Vagina (tissue), 2 donors: ENCODE data around the gene MYL6. TPM values are rescaled to one million over a fixed set of nuclear protein-coding genes. Genes with fewer than 3 reads are reported as not detected.
"Not testable (repeated sequence)": the region's sequence is repeated elsewhere in the genome, so short reads cannot be mapped to it uniquely, and the experiment has no call there.

ENCODE experiments used
- DNase-seq, 2 donors: peaks; one replicate each; pipeline ENCODE4 v3.0.0-alpha.2; 2017; ENCODE audit errors: extremely low spot score in 2 of 2
- H3K27ac ChIP-seq: fragments of 200-600 bp; sonication (generic); one replicate; pipeline ENCODE4 v1.5.1; 2019
- H3K27me3 ChIP-seq: fragments of 200-600 bp; sonication (generic); one replicate; pipeline ENCODE4 v1.5.1; 2019
- H3K36me3 ChIP-seq, 2 donors: fragments of 200-600 bp; sonication (generic); one replicate each; pipeline ENCODE4 v1.5.1; 2017 to 2019
- H3K4me1 ChIP-seq: fragments of 200-600 bp; sonication (generic); one replicate; pipeline ENCODE4 v1.5.1; 2019
- H3K4me3 ChIP-seq, 2 donors: fragments of 200-600 bp; sonication (generic); 1 replicate in 1 of 2; 2 replicates in 1 of 2; pipeline ENCODE4 v1.5.1; 2016 to 2019
- H3K9me3 ChIP-seq: fragments of 200-600 bp; sonication (generic); one replicate; pipeline ENCODE4 v1.5.1; 2019
- POLR2A ChIP-seq, 2 donors: fragments of 450-650 bp; IDR thresholded peaks; one replicate each; pipeline ENCODE4 v1.6.1; 2017; ENCODE audit warnings: antibody characterized with exemption in 2 of 2, mild to moderate bottlenecking in 2 of 2, moderate library complexity in 2 of 2
- POLR2AphosphoS5 ChIP-seq, 2 donors: sonication (generic); formaldehyde crosslinking; IDR thresholded peaks; one replicate each; pipeline ENCODE4 v1.9.0; 2017; ENCODE audit warnings: antibody characterized with exemption in 2 of 2, mild to moderate bottlenecking in 2 of 2, low read depth in 1 of 2; ENCODE audit not compliant: insufficient read depth in 1 of 2
- intact Hi-C: fragments of 100-400 bp; cut with DNase I; formaldehyde crosslinking; loops from one replicate; pipeline ENCODE4 v1.15.1; 2023
- total RNA-seq: library from RNA; depleted of rRNA; stranded (reverse); fragments of >200 nt; gene quantifications from one replicate; pipeline ENCODE4 v1.2.3, GENCODE V29; 2016
- TF ChIP-seq, protein P1 (sequence below), 3 experiments: fragments of 450-650 bp in 2 of 3; fragments of 200-600 bp in 1 of 3; sonication (generic) in 1 of 3; IDR thresholded peaks; one replicate each; pipeline ENCODE4 v1.5.1; 2017 to 2019; ENCODE audit warnings: antibody characterized with exemption in 3 of 3, mild to moderate bottlenecking in 2 of 3, moderate library complexity in 2 of 3

MYL6 gene
- total RNA-seq: 2,285 TPM

DNA sequence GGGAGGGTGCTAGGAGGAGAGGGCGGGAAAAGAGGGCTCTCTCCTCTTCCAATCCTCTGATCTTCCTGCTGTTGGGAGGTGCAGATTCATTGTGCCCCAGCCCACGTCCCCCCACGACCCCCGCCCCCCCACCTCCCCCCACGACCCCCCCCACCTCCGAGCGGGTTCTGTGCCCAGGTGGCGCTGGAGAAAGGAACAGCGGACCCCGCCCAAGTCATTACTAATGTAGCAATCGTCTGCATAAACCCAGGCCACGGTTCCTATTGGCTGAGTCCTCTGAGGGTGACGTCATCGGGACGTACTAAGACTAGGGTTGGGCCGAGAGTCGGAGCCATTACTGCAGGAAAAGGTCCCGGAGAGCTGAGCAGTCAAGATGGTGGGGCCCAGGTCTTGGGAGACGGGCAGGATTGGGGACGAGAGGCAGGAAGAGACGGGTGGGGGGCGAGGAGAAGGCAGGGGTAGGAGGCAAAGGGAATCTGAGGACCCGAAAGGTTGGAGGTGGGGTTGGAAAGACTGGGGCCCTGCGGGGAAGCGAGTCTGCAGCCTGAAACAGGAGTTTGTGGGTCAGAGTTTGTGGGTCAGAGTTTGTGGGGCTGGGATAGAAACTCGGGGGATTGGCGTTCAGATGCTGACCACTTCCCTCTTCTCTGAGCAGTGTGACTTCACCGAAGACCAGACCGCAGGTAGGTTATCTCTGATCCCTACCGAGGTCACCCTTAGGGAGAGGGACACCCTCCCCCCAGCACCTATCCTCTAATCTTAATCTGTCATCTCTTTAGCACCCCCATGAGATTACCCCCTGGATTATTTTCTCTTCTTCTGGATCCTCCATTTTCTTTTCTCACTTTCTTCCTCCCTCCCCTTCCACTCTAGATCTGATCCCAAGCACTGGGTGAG, at the start of gene MYL6:
MYL6 (plus strand) TSS at position 331 of the 897 bp plus-strand sequence; CDS start at position 374, 43 bp downstream.
- Histone ChIP-seq H3K4me1 (peaks cover 40% of the 10 kb centered on the region), H3K27me3 (no peaks in the 10 kb centered on the region), H3K9me3 (no peaks in the 10 kb centered on the region), H3K36me3 (peaks cover 3 to 34% of the 10 kb centered on the region in 2 donors), H3K27ac (peak within 1 kb of the TSS; percentile 99), H3K4me3 (peak within 1 kb of the TSS; percentile 93 to 97)
- TF ChIP-seq POLR2A (IDR thresholded peaks at IDR 0.05) (peak; percentile 80 to 100), POLR2AphosphoS5 (IDR thresholded peaks at IDR 0.05; ENCODE audit: insufficient read depth in 1 of 2, low read depth in 1 of 2) (peak; percentile 93 to 98)
- TF ChIP-seq, protein P1, sequence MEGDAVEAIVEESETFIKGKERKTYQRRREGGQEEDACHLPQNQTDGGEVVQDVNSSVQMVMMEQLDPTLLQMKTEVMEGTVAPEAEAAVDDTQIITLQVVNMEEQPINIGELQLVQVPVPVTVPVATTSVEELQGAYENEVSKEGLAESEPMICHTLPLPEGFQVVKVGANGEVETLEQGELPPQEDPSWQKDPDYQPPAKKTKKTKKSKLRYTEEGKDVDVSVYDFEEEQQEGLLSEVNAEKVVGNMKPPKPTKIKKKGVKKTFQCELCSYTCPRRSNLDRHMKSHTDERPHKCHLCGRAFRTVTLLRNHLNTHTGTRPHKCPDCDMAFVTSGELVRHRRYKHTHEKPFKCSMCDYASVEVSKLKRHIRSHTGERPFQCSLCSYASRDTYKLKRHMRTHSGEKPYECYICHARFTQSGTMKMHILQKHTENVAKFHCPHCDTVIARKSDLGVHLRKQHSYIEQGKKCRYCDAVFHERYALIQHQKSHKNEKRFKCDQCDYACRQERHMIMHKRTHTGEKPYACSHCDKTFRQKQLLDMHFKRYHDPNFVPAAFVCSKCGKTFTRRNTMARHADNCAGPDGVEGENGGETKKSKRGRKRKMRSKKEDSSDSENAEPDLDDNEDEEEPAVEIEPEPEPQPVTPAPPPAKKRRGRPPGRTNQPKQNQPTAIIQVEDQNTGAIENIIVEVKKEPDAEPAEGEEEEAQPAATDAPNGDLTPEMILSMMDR (IDR thresholded peaks at IDR 0.05): no peak
- intact Hi-C loops: no loop called here
- peak; percentile 98 to 99 for DNase-seq

DNA sequence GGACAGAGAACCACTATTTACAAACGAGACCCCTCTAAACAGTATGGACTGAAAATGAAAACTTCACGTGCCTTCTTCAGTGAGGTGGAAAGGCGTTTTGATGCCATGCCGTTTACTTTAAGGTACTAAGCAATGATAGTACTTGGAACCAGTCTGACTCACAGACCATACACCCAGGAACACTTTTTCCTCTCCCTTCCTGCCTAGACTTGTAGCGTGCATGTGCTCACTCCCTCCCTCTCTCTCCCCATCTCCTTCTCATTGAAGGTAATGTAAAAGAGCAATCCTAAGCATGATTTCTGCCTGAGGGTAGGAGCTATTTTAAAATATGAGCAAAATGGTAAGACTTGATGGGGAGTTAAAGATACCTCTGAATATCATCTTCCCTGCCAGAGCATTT, 47.6 kb upstream of the MYL6 start:
- H3K36me3 ChIP-seq: peaks cover 0 to 70% of the 10 kb centered on the region in 2 donors
- intact Hi-C loops: no loop called here
- no peaks in the 10 kb centered on the region for H3K27me3 ChIP-seq
- no peaks in the 10 kb centered on the region for H3K9me3 ChIP-seq
- peaks cover 14% of the 10 kb centered on the region for H3K4me1 ChIP-seq
- H3K4me3 ChIP-seq: no peak overlapping the region
- DNase-seq: no peak
- no peak overlapping the region for H3K27ac ChIP-seq
- TF ChIP-seq POLR2A (IDR thresholded peaks at IDR 0.05) (no peak), POLR2AphosphoS5 (IDR thresholded peaks at IDR 0.05; ENCODE audit: insufficient read depth in 1 of 2, low read depth in 1 of 2) (peak in 1 of 2 donors; percentile 49)

DNA sequence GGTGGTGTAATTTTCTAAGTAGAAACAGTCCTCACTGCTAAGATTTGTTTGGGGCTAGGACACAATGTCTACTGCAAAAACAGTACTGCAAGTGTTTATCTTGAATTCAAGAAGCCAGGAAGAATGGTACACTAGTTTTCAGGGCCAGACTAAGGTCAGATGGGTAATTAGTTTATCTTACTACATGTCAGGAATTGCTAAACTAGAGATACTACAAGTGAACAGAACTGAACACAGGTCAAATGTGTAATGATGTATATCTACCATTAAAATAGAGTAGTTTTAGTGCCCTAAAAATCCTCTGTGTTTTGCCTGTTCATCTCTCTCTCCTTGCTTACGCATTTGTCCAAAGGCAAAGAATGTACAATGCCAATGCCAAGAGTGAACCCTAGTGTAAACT, 44.1 kb upstream of the MYL6 start:
- no peak for DNase-seq
- peaks cover 7% of the 10 kb centered on the region for H3K4me1 ChIP-seq
- intact Hi-C loops: no loop called here
- H3K27ac ChIP-seq: no peak overlapping the region
- no peaks in the 10 kb centered on the region for H3K9me3 ChIP-seq
- no peaks in the 10 kb centered on the region for H3K27me3 ChIP-seq
- peaks cover 0 to 41% of the 10 kb centered on the region in 2 donors for H3K36me3 ChIP-seq
- no peak for TF ChIP-seq POLR2AphosphoS5 (IDR thresholded peaks at IDR 0.05; ENCODE audit: insufficient read depth in 1 of 2, low read depth in 1 of 2)
- no peak for TF ChIP-seq POLR2A (IDR thresholded peaks at IDR 0.05)
- TF ChIP-seq, protein P1 (IDR thresholded peaks at IDR 0.05): no peak
- no peak overlapping the region for H3K4me3 ChIP-seq

DNA sequence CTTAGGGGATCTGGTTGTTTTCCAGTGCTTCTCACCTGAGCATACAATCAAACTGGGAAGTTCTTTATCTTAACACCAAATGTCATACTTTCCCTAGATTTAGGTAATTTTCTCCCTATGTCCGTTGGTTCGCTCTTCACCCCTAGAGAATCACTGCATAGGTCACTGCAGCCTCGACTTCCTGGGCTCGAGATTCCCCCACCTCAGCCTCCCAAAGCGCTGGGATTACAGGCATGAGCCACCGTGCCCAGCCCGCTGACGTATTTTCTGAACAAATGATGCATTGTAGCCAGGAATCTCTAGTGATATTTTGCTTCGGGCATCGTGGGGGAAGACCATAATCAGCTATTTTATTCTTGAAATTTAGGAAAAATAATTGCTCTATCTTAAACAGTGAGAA, 42.8 kb upstream of the MYL6 start:
- Histone ChIP-seq H3K9me3 (no peaks in the 10 kb centered on the region), H3K4me3 (peak overlapping the region; percentile 66 to 71), H3K27ac (no peak overlapping the region), H3K4me1 (peaks cover 15% of the 10 kb centered on the region), H3K36me3 (peaks cover 0 to 29% of the 10 kb centered on the region in 2 donors), H3K27me3 (no peaks in the 10 kb centered on the region)
- intact Hi-C loops: no loop called here
- no peak for DNase-seq
- TF ChIP-seq POLR2A (IDR thresholded peaks at IDR 0.05) (no peak), POLR2AphosphoS5 (IDR thresholded peaks at IDR 0.05; ENCODE audit: insufficient read depth in 1 of 2, low read depth in 1 of 2) (no peak)
- TF ChIP-seq, protein P1 (IDR thresholded peaks at IDR 0.05): no peak

DNA sequence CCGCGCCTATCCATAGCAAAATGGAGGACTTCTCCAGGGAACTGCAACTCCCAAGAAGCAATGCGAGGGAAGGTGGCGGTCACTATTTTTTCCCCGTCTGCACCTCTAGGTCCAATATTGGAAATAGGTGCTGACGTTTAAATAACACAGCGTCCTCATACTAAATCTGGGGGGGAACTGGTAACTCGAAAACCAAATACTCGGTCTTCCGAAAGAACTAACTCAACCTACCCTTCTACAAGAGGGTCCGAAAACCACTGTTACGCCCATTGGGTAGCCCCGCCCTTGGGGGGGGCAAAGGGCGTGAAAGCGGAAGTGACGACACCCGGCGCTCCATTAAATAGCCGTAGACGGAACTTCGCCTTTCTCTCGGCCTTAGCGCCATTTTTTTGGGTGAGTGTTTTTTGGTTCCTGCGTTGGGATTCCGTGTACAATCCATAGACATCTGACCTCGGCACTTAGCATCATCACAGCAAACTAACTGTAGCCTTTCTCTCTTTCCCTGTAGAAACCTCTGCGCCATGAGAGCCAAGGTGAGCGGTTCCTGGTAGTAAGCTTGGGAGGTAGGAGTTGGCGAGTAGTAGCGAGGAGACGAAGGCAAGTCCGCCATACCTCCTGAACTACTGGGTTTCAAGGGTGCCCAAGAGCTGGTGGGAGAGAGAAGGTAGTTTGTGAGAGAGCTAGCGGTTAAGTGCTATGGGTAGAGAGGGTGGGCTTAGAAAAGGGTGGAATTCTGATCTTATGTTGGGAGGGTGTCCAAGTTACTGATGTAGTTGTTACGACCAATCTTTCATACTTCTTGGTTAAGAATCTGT, 41.7 kb upstream of the MYL6 start, which contains the start of gene RPL41:
RPL41 (plus strand) TSS at position 367 of the 815 bp plus-strand sequence.
- DNase-seq: peak in 1 of 2 donors; percentile 97
- Histone ChIP-seq H3K36me3 (peaks cover 0 to 26% of the 10 kb centered on the region in 2 donors), H3K27me3 (no peaks in the 10 kb centered on the region), H3K4me1 (peaks cover 15% of the 10 kb centered on the region), H3K9me3 (no peaks in the 10 kb centered on the region), H3K4me3 (peak within 1 kb of the TSS; percentile 66 to 71), H3K27ac (peak within 1 kb of the TSS; percentile 95)
- intact Hi-C loops: no loop called here
- TF ChIP-seq, protein P1 (IDR thresholded peaks at IDR 0.05): no peak
- TF ChIP-seq POLR2A (IDR thresholded peaks at IDR 0.05): peak in 1 of 2 donors; percentile 94
- TF ChIP-seq POLR2AphosphoS5 (IDR thresholded peaks at IDR 0.05; ENCODE audit: insufficient read depth in 1 of 2, low read depth in 1 of 2): peak; percentile 88 to 97

DNA sequence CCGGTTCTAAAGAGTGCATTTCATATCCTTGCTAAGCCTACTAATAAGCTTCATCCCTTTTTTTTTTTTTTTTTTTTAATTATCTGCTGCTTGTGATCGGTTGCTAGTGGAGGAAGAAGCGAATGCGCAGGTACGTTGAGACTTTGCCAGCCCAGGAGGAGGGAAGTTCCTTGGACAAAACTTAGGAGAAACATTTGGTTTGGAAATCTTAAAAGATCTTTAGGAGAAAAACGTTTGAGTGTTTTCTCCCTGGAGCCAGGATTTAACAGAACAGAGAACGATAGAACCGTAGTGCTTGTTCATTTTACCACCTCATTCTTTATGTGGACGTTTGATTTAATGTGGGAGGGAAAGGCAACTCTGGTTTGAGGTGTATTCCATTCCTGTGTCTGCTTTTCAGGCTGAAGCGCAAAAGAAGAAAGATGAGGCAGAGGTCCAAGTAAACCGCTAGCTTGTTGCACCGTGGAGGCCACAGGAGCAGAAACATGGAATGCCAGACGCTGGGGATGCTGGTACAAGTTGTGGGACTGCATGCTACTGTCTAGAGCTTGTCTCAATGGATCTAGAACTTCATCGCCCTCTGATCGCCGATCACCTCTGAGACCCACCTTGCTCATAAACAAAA, 41.0 kb upstream of the MYL6 start:
- H3K4me3 ChIP-seq: peak overlapping the region; percentile 66 to 71
- peaks cover 0 to 24% of the 10 kb centered on the region in 2 donors for H3K36me3 ChIP-seq
- DNase-seq, intact Hi-C loops, H3K9me3 ChIP-seq, H3K27me3 ChIP-seq: not testable (repeated sequence)
- peaks cover 15% of the 10 kb centered on the region for H3K4me1 ChIP-seq
- H3K27ac ChIP-seq: peak overlapping the region; percentile 95
